D721Med (cell line): ENCODE data around the gene CILP2.

Experiments
- DNase-seq: peaks from one replicate; pipeline ENCODE4 v3.0.0; 2011; ENCODE audit warnings: low spot score; ENCODE audit not compliant: insufficient read length
- FAIRE-seq: peaks from 2 replicates; lab custom pipeline; 2011; peaks lifted over from hg19 to GRCh38; lab: Jason Lieb, UNC
- TF ChIP-seq, protein P1 (sequence below): IDR thresholded peaks from 2 replicates; pipeline ENCODE4 v1.5.1; 2012; ENCODE audit warnings: mild to moderate bottlenecking, control low read depth; ENCODE audit not compliant: insufficient read depth; ENCODE audit errors: missing control alignments

Gene CILP2

GRCh38 chr19:19492026-19492610 is 45.9 kb upstream of the CILP2 start:
- DNase-seq, result no peak
- TF ChIP-seq, protein P1, sequence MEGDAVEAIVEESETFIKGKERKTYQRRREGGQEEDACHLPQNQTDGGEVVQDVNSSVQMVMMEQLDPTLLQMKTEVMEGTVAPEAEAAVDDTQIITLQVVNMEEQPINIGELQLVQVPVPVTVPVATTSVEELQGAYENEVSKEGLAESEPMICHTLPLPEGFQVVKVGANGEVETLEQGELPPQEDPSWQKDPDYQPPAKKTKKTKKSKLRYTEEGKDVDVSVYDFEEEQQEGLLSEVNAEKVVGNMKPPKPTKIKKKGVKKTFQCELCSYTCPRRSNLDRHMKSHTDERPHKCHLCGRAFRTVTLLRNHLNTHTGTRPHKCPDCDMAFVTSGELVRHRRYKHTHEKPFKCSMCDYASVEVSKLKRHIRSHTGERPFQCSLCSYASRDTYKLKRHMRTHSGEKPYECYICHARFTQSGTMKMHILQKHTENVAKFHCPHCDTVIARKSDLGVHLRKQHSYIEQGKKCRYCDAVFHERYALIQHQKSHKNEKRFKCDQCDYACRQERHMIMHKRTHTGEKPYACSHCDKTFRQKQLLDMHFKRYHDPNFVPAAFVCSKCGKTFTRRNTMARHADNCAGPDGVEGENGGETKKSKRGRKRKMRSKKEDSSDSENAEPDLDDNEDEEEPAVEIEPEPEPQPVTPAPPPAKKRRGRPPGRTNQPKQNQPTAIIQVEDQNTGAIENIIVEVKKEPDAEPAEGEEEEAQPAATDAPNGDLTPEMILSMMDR, result no peak
- no peak for FAIRE-seq

GRCh38 chr19:19493841-19494546 is 44.1 kb upstream of the CILP2 start:
- TF ChIP-seq, protein P1, result no peak
- no peak for DNase-seq
- FAIRE-seq, result no peak

GRCh38 chr19:19495614-19496603 is 42.2 kb upstream of the CILP2 start:
- TF ChIP-seq, protein P1, result no peak
- FAIRE-seq (no peak), DNase-seq (no peak)

DNA sequence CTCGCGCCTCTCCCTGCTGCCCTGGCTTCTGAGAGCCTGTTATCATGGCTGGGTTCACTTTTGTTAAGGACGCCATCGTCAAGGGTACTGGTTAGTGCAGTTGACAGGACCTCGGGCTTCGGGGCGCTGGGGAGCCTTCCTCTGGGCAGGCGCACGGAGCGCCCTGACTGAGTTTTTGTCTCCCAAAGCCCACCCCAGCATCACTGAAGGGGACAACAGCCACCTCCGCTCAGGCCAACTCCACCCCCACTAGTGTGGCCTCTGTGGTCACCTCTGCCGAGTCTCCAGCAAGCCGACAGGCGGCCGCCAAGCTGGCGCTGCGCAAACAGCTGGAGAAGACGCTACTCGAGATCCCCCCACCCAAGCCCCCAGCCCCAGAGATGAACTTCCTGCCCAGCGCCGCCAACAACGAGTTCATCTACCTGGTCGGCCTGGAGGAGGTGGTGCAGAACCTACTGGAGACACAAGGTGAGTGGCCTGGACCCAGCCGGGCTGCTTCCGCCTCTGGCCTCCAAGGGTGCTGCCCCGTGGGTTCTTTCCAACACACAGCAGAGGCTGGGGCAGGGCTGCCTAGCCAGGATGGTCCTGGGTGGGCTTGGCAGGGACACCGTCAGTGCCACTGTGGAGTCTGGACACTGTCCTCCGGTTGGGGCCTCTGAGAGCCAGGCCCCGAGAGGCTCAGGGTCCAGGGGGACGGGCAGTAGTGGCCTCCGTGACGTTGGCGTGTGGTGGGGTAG is 39.6 kb upstream of the CILP2 start:
- no peak for FAIRE-seq
- TF ChIP-seq, protein P1, result no peak
- no peak for DNase-seq

- TF ChIP-seq, protein P1, result no peak
- no peak for DNase-seq
- FAIRE-seq, result no peak
Measured at GRCh38 chr19:19499272-19499995, 38.6 kb upstream of the CILP2 start.

GRCh38 chr19:19500975-19501644 is 37.0 kb upstream of the CILP2 start:
- DNase-seq (no peak), FAIRE-seq (no peak)
- TF ChIP-seq, protein P1, result no peak
